Neuron (in vitro differentiated cells): ENCODE data around the gene TPPP.
A peak's percentile ranks its signal among the peaks of the same experiment; 100 is the strongest.

Source experiments
- H2AFZ ChIP-seq: one replicate; pipeline ENCODE4 v1.6.1; 2013; ENCODE audit warnings: low read depth, mild to moderate bottlenecking, inconsistent platforms, low read length, moderate library complexity
- H3K27me3 ChIP-seq: one replicate; pipeline ENCODE4 v1.6.1; 2013; ENCODE audit warnings: low read length; ENCODE audit not compliant: insufficient read depth
- H3K36me3 ChIP-seq: one replicate; pipeline ENCODE4 v1.6.1; 2013; ENCODE audit warnings: low read length; ENCODE audit not compliant: insufficient read depth
- H3K4me1 ChIP-seq: one replicate; pipeline ENCODE4 v1.6.1; 2013; ENCODE audit warnings: low read length; ENCODE audit not compliant: insufficient read depth
- H3K4me3 ChIP-seq: 2 replicates; pipeline ENCODE4 v1.5.1; 2013; ENCODE audit warnings: mild to moderate bottlenecking, low read length, moderate library complexity
- H3K9me3 ChIP-seq: one replicate; pipeline ENCODE4 v1.6.1; 2013; ENCODE audit warnings: low read length

TPPP gene

DNA sequence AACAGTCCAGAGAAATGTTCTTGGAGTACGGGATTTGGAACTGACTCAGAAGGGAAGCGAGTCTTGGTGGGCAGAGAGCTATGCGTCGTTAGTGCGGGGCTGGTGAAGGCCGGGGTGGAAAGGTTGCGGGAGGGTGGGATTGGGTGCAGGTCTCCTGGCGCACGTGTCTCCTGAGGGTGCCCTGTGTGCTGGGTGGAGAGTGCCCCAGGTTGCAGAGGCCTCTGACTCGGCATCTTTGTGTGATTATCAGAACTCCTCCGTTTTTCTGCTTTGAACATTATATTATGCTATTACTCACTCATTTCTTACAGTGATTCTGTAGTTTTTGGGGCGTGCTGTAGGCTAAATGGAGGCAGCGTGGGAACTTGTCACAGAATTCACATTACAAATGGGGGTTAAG lies 69.6 kb downstream of the TPPP start:
- Histone ChIP-seq H3K4me3 (no peak overlapping the region), H2AFZ (no peak overlapping the region), H3K9me3 (no peaks in the 10 kb centered on the region), H3K27me3 (no peaks in the 10 kb centered on the region), H3K4me1 (no peaks in the 10 kb centered on the region), H3K36me3 (peaks cover 85% of the 10 kb centered on the region)

- no peaks in the 10 kb centered on the region for H3K4me1 ChIP-seq
- no peaks in the 10 kb centered on the region for H3K9me3 ChIP-seq
- peaks cover 83% of the 10 kb centered on the region for H3K36me3 ChIP-seq
- H2AFZ ChIP-seq, result no peak overlapping the region
- H3K4me3 ChIP-seq, result no peak overlapping the region
- H3K27me3 ChIP-seq, result no peaks in the 10 kb centered on the region
Observed at GRCh38 chr5:622946-623522, 70.1 kb downstream of the TPPP start.

DNA sequence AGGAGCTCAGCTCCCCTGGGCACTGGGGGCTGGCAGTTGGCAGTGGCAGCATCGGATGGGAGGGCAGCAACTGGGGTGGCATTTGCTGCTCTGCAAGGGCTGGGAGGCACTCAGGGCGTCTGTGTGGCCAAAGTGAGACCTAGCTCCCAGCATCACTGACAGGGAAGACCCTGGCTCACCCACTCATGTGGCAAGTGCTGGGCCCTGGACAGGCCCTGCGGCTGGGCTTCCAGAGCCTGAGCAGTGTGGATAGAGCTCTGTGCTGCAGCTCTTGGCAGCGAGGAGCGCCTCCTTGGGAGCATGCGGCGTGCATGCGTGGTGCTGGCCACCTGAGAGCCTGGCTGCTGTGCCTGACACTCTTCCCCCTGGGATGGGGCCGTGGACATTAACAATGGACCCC lies 70.8 kb downstream of the TPPP start:
- Histone ChIP-seq H2AFZ (no peak overlapping the region), H3K27me3 (no peaks in the 10 kb centered on the region), H3K4me1 (no peaks in the 10 kb centered on the region), H3K4me3 (no peak overlapping the region), H3K36me3 (peaks cover 81% of the 10 kb centered on the region), H3K9me3 (no peaks in the 10 kb centered on the region)

DNA sequence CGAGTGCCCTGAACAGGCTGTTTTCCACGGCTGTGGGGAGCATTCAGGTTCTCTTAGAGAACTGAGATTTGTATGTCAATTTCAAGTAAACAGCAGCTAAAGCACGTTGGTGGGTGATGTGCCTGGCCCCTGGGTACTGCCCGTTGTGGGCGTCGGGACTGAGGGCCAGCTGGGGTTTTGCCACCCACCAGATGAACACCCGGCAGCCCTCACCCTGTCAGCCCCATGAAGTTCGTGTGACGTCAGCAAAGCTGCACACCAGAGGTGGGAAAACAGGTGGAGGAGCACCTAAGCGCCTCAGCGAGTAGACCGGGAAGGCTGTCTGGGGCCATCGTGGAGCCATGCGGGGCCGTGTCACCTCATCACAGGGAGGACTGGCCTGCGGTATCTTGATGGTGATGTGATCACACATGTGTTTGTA lies 71.8 kb downstream of the TPPP start:
- H3K4me3 ChIP-seq, result no peak overlapping the region
- no peaks in the 10 kb centered on the region for H3K27me3 ChIP-seq
- H2AFZ ChIP-seq, result no peak overlapping the region
- H3K36me3 ChIP-seq, result peaks cover 73% of the 10 kb centered on the region
- no peaks in the 10 kb centered on the region for H3K9me3 ChIP-seq
- H3K4me1 ChIP-seq, result no peaks in the 10 kb centered on the region

DNA sequence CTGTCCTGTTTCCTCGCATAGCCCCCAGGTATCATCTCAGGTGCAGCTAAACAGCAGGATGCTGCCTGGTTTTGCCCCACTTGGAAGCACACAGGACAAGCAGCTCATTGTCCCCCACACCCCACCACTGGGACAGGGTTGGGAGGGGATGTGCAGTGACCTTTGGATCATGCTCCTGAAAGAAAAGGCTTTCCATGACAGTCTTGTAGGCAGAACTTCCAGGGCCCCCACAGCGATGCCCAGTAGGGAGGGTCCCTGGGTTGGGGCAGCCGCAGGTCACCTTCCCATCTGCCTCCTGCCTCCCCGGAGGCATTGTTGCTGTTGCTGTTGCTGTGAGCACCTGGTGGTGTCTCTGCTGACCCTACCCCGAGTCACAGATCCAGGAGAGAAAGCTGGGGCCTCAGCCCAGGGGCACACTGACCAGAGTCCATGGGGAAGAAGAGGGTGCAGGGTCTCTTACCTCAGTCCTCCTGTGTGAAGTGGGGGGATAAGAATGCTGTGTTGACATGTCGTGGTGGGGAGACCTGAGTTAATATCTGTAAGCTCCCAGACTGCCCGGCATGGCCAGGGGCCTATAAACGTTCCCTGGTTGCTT lies 72.5 kb downstream of the TPPP start:
- H2AFZ ChIP-seq, result no peak overlapping the region
- peaks cover 68% of the 10 kb centered on the region for H3K36me3 ChIP-seq
- H3K4me3 ChIP-seq, result no peak overlapping the region
- no peaks in the 10 kb centered on the region for H3K27me3 ChIP-seq
- no peaks in the 10 kb centered on the region for H3K9me3 ChIP-seq
- H3K4me1 ChIP-seq, result no peaks in the 10 kb centered on the region

DNA sequence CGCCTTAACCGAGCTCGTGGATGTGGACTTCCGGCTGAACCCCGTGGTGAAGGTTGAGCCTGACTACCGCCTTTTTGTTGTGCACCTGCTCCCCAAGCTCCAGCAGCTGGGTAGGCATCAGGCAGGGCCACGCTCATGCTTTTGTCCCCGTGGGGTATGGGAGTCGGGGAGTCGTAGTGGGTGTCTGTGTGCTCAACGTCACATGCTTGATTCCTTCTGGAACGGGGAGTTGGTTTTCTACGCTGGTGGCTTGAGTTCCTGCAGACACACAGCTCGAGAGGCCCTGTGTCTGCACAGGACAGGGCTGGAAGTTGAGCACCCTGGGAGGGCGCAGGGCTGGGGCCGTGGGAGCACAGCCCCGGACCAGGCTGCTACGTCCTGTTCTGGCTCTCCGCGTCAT lies 73.0 kb downstream of the TPPP start:
- no peak overlapping the region for H2AFZ ChIP-seq
- no peak overlapping the region for H3K4me3 ChIP-seq
- peaks cover 2% of the 10 kb centered on the region for H3K9me3 ChIP-seq
- H3K27me3 ChIP-seq, result no peaks in the 10 kb centered on the region
- H3K36me3 ChIP-seq, result peaks cover 63% of the 10 kb centered on the region
- H3K4me1 ChIP-seq, result no peaks in the 10 kb centered on the region

DNA sequence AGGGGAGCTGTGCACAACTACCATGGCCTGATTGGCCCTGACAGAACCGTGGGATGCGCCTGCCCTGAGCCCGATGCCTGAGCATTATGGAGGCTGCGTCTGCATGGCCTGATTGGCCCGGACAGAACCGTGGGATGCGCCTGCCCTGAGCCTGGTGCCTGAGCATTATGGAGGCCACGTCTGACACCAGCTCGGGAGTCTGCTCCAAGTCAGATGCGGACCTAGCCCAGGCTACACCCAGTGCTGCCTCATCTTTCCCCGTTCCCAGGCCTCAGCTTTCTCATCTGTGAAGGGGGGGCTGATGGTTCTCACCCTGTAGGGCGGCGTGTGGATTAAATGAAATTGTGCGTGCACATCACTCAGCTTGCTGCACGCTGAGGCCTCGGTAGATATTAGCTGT lies 73.7 kb downstream of the TPPP start:
- Histone ChIP-seq H2AFZ (no peak overlapping the region), H3K27me3 (no peaks in the 10 kb centered on the region), H3K4me1 (no peaks in the 10 kb centered on the region), H3K36me3 (peaks cover 59% of the 10 kb centered on the region), H3K4me3 (no peak overlapping the region), H3K9me3 (peaks cover 2% of the 10 kb centered on the region)

DNA sequence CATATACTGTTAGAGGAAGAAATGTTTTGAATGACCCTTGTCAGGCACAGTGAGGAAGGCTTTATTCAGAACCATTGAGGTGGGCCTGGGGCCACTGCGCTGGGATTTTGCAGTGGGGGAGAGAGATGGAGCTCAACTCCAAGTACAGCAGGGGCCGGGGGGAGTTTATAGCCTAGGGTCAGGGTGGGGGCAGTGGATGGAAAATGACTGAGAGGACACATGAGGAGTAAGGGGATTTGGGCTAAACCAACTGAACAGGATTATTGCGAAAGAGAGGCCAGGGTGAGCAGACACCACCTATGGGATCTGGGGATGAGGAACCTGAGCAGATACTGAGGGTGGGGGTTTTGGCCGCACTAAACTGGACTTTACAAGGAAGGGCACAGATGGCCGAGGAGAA lies 74.7 kb downstream of the TPPP start:
- Histone ChIP-seq H3K4me1 (no peaks in the 10 kb centered on the region), H2AFZ (no peak overlapping the region), H3K36me3 (peaks cover 52% of the 10 kb centered on the region), H3K9me3 (peaks cover 2% of the 10 kb centered on the region), H3K4me3 (no peak overlapping the region), H3K27me3 (no peaks in the 10 kb centered on the region)

GRCh38 chr5:617896-618295 lies 75.3 kb downstream of the TPPP start:
- no peak overlapping the region for H3K4me3 ChIP-seq
- H3K36me3 ChIP-seq, result peaks cover 48% of the 10 kb centered on the region
- H3K9me3 ChIP-seq, result peaks cover 2% of the 10 kb centered on the region
- no peak overlapping the region for H2AFZ ChIP-seq
- no peaks in the 10 kb centered on the region for H3K27me3 ChIP-seq
- no peaks in the 10 kb centered on the region for H3K4me1 ChIP-seq

- Histone ChIP-seq H3K4me1 (peaks cover under 1% of the 10 kb centered on the region), H3K4me3 (no peak overlapping the region), H3K36me3 (peaks cover 37% of the 10 kb centered on the region), H2AFZ (no peak overlapping the region), H3K9me3 (peaks cover 2% of the 10 kb centered on the region), H3K27me3 (no peaks in the 10 kb centered on the region)
Observed at GRCh38 chr5:616484-617039, 76.6 kb downstream of the TPPP start.

DNA sequence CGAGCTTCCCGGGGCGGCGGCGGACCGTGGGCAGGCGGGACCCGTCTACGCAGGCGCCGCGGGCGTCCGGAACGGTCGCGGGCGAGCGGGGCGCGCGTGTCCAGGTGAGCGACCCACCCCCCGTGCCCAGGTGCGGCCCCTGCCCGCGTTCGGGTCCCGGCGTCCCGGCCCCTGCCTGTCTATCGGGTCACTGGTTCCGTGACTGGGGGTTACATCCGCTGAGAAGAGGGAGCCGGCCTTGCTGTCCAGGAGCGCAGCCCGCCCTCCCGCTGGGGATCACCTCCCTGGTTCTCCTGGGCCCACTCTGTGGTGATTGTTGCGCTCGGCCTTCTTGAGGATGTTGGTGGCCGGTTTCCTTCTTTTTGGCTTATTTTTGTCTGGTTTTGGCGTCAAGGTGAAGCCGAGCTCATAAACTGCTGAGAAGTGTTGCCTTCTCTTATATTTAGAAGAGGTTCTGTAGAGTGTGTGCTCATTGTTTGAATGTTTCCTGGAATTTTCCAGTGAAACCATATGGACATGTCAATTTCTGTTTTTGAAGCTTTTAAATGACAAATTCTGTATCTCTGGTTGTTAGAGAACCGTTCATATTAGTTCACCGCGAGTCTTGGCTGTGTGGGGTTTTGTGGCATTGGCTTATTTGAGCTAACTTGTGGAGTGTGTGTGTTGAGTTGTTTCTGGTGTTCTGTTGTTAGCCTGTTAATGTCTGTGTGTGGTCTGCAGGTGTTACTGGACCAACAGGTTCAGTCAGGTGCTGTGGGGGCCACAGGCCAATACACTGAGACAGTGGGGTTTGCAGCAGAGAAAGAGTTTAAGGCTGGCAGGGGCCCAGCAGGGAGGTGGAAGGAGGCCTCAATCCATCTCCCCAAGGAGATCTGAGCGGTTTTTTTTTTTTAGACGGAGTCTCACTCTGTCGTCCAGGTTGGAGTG lies 80.4 kb downstream of the TPPP start:
- peaks cover 2% of the 10 kb centered on the region for H3K9me3 ChIP-seq
- H2AFZ ChIP-seq, result peak overlapping the region; percentile 74
- no peaks in the 10 kb centered on the region for H3K27me3 ChIP-seq
- peaks cover 7% of the 10 kb centered on the region for H3K4me1 ChIP-seq
- peaks cover 5% of the 10 kb centered on the region for H3K36me3 ChIP-seq
- H3K4me3 ChIP-seq, result peak overlapping the region; percentile 63

GRCh38 chr5:611731-612486 lies 81.2 kb downstream of the TPPP start, which contains the start of gene CEP72:
Gene CEP72 (plus strand): TSS chr5:612340. CDS start chr5:612362, 22 bp downstream.
- Histone ChIP-seq H3K9me3 (peaks cover 2% of the 10 kb centered on the region), H2AFZ (peak within 1 kb of the TSS; percentile 74), H3K4me3 (peak within 1 kb of the TSS; percentile 90), H3K4me1 (peaks cover 7% of the 10 kb centered on the region), H3K36me3 (peaks cover 2% of the 10 kb centered on the region), H3K27me3 (no peaks in the 10 kb centered on the region)
